Loucy (cell line): ENCODE data around the gene TOR3A.

Source experiments
- H2AFZ ChIP-seq: fragments of 200-600 bp; sonication (generic); 2 replicates; pipeline ENCODE4 v1.6.0; 2016; ENCODE audit warnings: antibody characterized with exemption, mild to moderate bottlenecking, low read length, moderate library complexity
- H3F3A ChIP-seq: fragments of 200-600 bp; 2 replicates; pipeline ENCODE4 v1.6.0; 2016; ENCODE audit warnings: antibody characterized with exemption, low read depth, mild to moderate bottlenecking
- H3K27me3 ChIP-seq: fragments of 200-600 bp; sonication (generic); 2 replicates; pipeline ENCODE4 v1.6.1; 2014; ENCODE audit warnings: low read length, mild to moderate bottlenecking; ENCODE audit not compliant: insufficient read depth, poor library complexity, severe bottlenecking
- H3K36me3 ChIP-seq: fragments of 200-600 bp; sonication (generic); 2 replicates; pipeline ENCODE4 v1.6.1; 2016; ENCODE audit warnings: low read length; ENCODE audit not compliant: insufficient read depth
- H3K4me1 ChIP-seq: fragments of 200-600 bp; sonication (generic); 2 replicates; pipeline ENCODE4 v1.5.1; 2014; ENCODE audit warnings: low read length, mild to moderate bottlenecking; ENCODE audit not compliant: insufficient read depth, poor library complexity, severe bottlenecking
- H3K4me2 ChIP-seq: fragments of 200-600 bp; sonication (generic); 2 replicates; pipeline ENCODE4 v1.6.0; 2014; ENCODE audit warnings: antibody characterized with exemption, low read length, low read depth, mild to moderate bottlenecking; ENCODE audit not compliant: poor library complexity, severe bottlenecking
- H3K4me3 ChIP-seq: fragments of 200-600 bp; sonication (generic); 2 replicates; pipeline ENCODE4 v1.5.1; 2014; ENCODE audit warnings: low read length, mild to moderate bottlenecking, mixed read lengths; ENCODE audit not compliant: poor library complexity, severe bottlenecking
- H3K79me2 ChIP-seq: fragments of 200-600 bp; sonication (generic); 2 replicates; pipeline ENCODE4 v1.6.1; 2014; ENCODE audit warnings: low read length; ENCODE audit not compliant: insufficient read depth
- H3K9ac ChIP-seq: fragments of 200-600 bp; sonication (generic); 2 replicates; pipeline ENCODE4 v1.6.0; 2014; ENCODE audit warnings: mild to moderate bottlenecking, low read depth, low read length, moderate library complexity; ENCODE audit not compliant: poor library complexity, severe bottlenecking
- H3K9me2 ChIP-seq: fragments of 200-600 bp; sonication (generic); replicated peaks from 2 replicates; pipeline ENCODE4 v1.6.1; 2016; ENCODE audit warnings: low read depth, low read length, mixed read lengths
- H3K9me3 ChIP-seq: fragments of 200-600 bp; sonication (generic); 2 replicates; pipeline ENCODE4 v1.6.1; 2014; ENCODE audit warnings: mild to moderate bottlenecking, antibody characterized with exemption, low read length, low read depth; ENCODE audit not compliant: insufficient read depth
- H4K20me1 ChIP-seq: fragments of 200-600 bp; sonication (generic); 2 replicates; pipeline ENCODE4 v1.6.0; 2014; ENCODE audit warnings: antibody characterized with exemption, low read length, mild to moderate bottlenecking; ENCODE audit not compliant: insufficient read depth, poor library complexity, severe bottlenecking
- CTCF ChIP-seq: fragments of 200-600 bp; sonication (generic); conservative IDR thresholded peaks from 2 replicates; pipeline ENCODE4 v1.5.1; 2014; ENCODE audit warnings: mild to moderate bottlenecking, antibody characterized with exemption, low read length
- EZH2phosphoT487 ChIP-seq: fragments of 200-600 bp; IDR thresholded peaks from 2 replicates; pipeline ENCODE4 v1.6.1; 2018; ENCODE audit warnings: antibody characterized with exemption, mild to moderate bottlenecking, moderate library complexity, borderline replicate concordance

Gene TOR3A

GRCh38 chr1:179126338-179127060 lies 44.6 kb downstream of the TOR3A start:
- H3K9ac ChIP-seq: no peak overlapping the region
- no peak overlapping the region for H3K4me3 ChIP-seq
- no peak overlapping the region for H3K4me2 ChIP-seq
- peaks cover 12% of the 10 kb centered on the region for H3K4me1 ChIP-seq
- H2AFZ ChIP-seq: no peak overlapping the region
- no peaks in the 10 kb centered on the region for H3K27me3 ChIP-seq
- H4K20me1 ChIP-seq: no peaks in the 10 kb centered on the region
- H3K79me2 ChIP-seq: 0 out of 2 replicates have a peak, but pooled peaks cover 3% of the 10 kb centered on the region
- TF ChIP-seq CTCF (no peak), EZH2phosphoT487 (no peak)
- H3K36me3 ChIP-seq: peaks cover 24% of the 10 kb centered on the region; the same call in 1 of the 2 replicates
- H3K9me3 ChIP-seq: no peaks in the 10 kb centered on the region
- H3K9me2 ChIP-seq: no peaks in the 10 kb centered on the region
- H3F3A ChIP-seq: 0 out of 2 replicates have a peak, but pooled peaks cover 1% of the 10 kb centered on the region

GRCh38 chr1:179127163-179127895 lies 45.5 kb downstream of the TOR3A start:
- no peaks in the 10 kb centered on the region for H3K9me3 ChIP-seq
- no peak overlapping the region for H3K4me2 ChIP-seq
- no peaks in the 10 kb centered on the region for H3F3A ChIP-seq
- H3K4me3 ChIP-seq: no peak overlapping the region
- TF ChIP-seq EZH2phosphoT487: no peak
- TF ChIP-seq CTCF: no peak
- H3K79me2 ChIP-seq: 0 out of 2 replicates have a peak, but pooled peaks cover 3% of the 10 kb centered on the region
- H3K27me3 ChIP-seq: no peaks in the 10 kb centered on the region
- no peak overlapping the region for H3K9ac ChIP-seq
- H4K20me1 ChIP-seq: no peaks in the 10 kb centered on the region
- peaks cover 23% of the 10 kb centered on the region; the same call in 1 of the 2 replicates for H3K36me3 ChIP-seq
- no peaks in the 10 kb centered on the region for H3K9me2 ChIP-seq
- no peak overlapping the region for H2AFZ ChIP-seq
- peaks cover 12% of the 10 kb centered on the region for H3K4me1 ChIP-seq

GRCh38 chr1:179128520-179128919 lies 46.6 kb downstream of the TOR3A start:
- Histone ChIP-seq H3F3A (no peaks in the 10 kb centered on the region), H3K79me2 (0 out of 2 replicates have a peak, but pooled peaks cover 3% of the 10 kb centered on the region), H3K36me3 (peaks cover 17% of the 10 kb centered on the region; the same call in 1 of the 2 replicates), H3K27me3 (no peaks in the 10 kb centered on the region), H3K9ac (no peak overlapping the region), H3K4me3 (no peak overlapping the region), H4K20me1 (no peaks in the 10 kb centered on the region), H2AFZ (no peak overlapping the region), H3K4me2 (no peak overlapping the region), H3K9me2 (no peaks in the 10 kb centered on the region), H3K4me1 (peaks cover 12% of the 10 kb centered on the region), H3K9me3 (no peaks in the 10 kb centered on the region)
- TF ChIP-seq EZH2phosphoT487 (no peak), CTCF (no peak)
